Heart right ventricle (tissue), 16 donors: ENCODE data around the gene GFRA4. TPM values are rescaled to one million over a fixed set of nuclear protein-coding genes. Genes with fewer than 3 reads are reported as not detected.

Source experiments
- ATAC-seq, 8 donors: fragments of 200-7000 bp; cut with Tn5 transposase; one replicate each; pipeline ENCODE4 v1.9.1; 2020; ENCODE audit warnings: mild to moderate bottlenecking in 8 of 8, moderate library complexity in 8 of 8, moderate number of reproducible peaks in 1 of 8
- DNase-seq, 2 donors: peaks; one replicate each; pipeline ENCODE4 v3.0.0-alpha.2; 2020
- H3K27ac ChIP-seq, 10 donors: fragments of 200-600 bp; sonication (generic) in 2 of 10; one replicate each; pipeline versions ENCODE4 v1.5.0 to v1.8.0; 2020 to 2022; ENCODE audit warnings: mild to moderate bottlenecking in 3 of 10
- H3K27me3 ChIP-seq, 7 donors: fragments of 200-600 bp; one replicate each; pipeline ENCODE4 v1.8.0; 2021 to 2022; ENCODE audit warnings: mild to moderate bottlenecking in 2 of 7
- H3K36me3 ChIP-seq, 9 donors: fragments of 200-600 bp; sonication (generic) in 1 of 9; one replicate each; pipeline versions ENCODE4 v1.5.0 to v1.8.0; 2020 to 2022; ENCODE audit warnings: mild to moderate bottlenecking in 2 of 9
- H3K4me1 ChIP-seq, 9 donors: fragments of 200-600 bp; sonication (generic) in 1 of 9; one replicate each; pipeline versions ENCODE4 v1.5.0 to v1.8.0; 2020 to 2022; ENCODE audit warnings: mild to moderate bottlenecking in 4 of 9
- H3K4me3 ChIP-seq, 10 donors: fragments of 200-600 bp; sonication (generic) in 2 of 10; one replicate each; pipeline versions ENCODE4 v1.5.0 to v1.8.0; 2020 to 2022; ENCODE audit warnings: mild to moderate bottlenecking in 7 of 10, moderate library complexity in 2 of 10
- H3K9me3 ChIP-seq, 11 donors: fragments of 200-600 bp in 10 of 11; sonication (generic) in 2 of 11; one replicate each; pipeline versions ENCODE4 v1.5.0 to v1.8.0; 2013 to 2022; ENCODE audit warnings: mild to moderate bottlenecking in 2 of 11, control low read depth in 1 of 11, moderate library complexity in 1 of 11
- CTCF ChIP-seq, 9 donors: fragments of 200-600 bp; sonication (generic) in 2 of 9; IDR thresholded peaks; one replicate each; pipeline versions ENCODE4 v1.5.0 to v1.8.0; 2021 to 2022; ENCODE audit warnings: antibody characterized with exemption in 9 of 9, mild to moderate bottlenecking in 5 of 9, moderate library complexity in 1 of 9
- whole genome bisulfite sequencing, 2 donors: extraction: QIAGEN DNeasy Blood & Tissue Kit; methylation state at CpG; one replicate each; pipeline ENCODE4 v1.1.7; 2013; ENCODE audit warnings: inconsistent platforms in 1 of 2; 5-methylcytosine and 5-hydroxymethylcytosine counted together
- intact Hi-C, 10 donors: fragments of 100-400 bp; cut with DNase I; formaldehyde crosslinking; loops; one replicate each; pipeline versions ENCODE4 v1.11.1 to v1.14.2; 2022
- polyA plus RNA-seq, 2 donors: library from polyadenylated mRNA; stranded (reverse); fragments of 200-250 nt; gene quantifications; one replicate each; pipeline ENCODE4 v1.2.3, GENCODE V29; 2013
- total RNA-seq, 10 donors: library from RNA; stranded (reverse); fragmentation: NEBNext Ultra II Directional in 3 of 10; extraction: Animal tissue kit (Norgen Biotek cat#: 25700) in 3 of 10; gene quantifications; one replicate each; pipeline versions ENCODE4 v1.2.1 to v1.2.4, GENCODE V29; 2021 to 2023
- donor health status: Arrhythmogenic right ventricular cardiomyopathy.
- donor health status: ischemic (EF 13 %, LVEDD 7.1; RV severe dilation, severe dysfunction).
- donor health status: healthy with polysubstance abuse.
- donor health status: DM: no; HTN: yes; CAD: no.
- donor health status: DM: no; HTN: no; CAD: no.
- donor health status: ischemic (EF 25% LVEDD 6.9; RV normal size, moderate dysfunction).
- donor health status: ischemic (EF 25% LVEDD 5.7; RV mildly dilated, moderate dysfunction).
- donor health status: healthy.
- donor health status: DM: yes; HTN: yes; CAD: no.
- donor health status: Ischemic cardiomyopathy.
- donor health status: ischemic (EF 35%, LVEDD 5.7; RV mildly dilated, moderate dysfunction).
- donor health status: nonischemic (EF 11% LVEDD 7.7; RV severe dilation, severe dysfunction).
- donor health status: DM: yes; HTN: yes; CAD: no.
- donor health status: PGD.
- donor health status: ischemic (EF 29% LVEDD 5.4; RV normal size, mild dysfunction).
- donor health status: nonischemic (EF 23%, LVEDD 6.1; RV moderate dilation, normal function).

The GFRA4 gene
- total and polyA plus RNA-seq, 12 donors = not detected

- Histone ChIP-seq H3K4me3 (peak overlapping the region in 6 of 10 donors; percentile 5 to 49 (median 22)), H3K27ac (peak overlapping the region in 6 of 10 donors; percentile 12 to 75 (median 44)), H3K27me3 (no peaks in the 10 kb centered on the region), H3K4me1 (peaks cover 3 to 56% (median 14%) of the 10 kb centered on the region in 9 donors), H3K36me3 (peaks cover 0 to 6% (median 0%) of the 10 kb centered on the region in 9 donors), H3K9me3 (no peaks in the 10 kb centered on the region)
- WGBS, 2 donors = 31 to 38% methylated on average over 18 of the region's 18 CpGs
- DNase-seq (peak; percentile 76 to 84), ATAC-seq (peak; percentile 32 to 76 (median 56))
- intact Hi-C loops = loop anchor here (1.0 to 10.0 kb wide), 6 partner anchors 33 to 149 kb away; no protein-coding TSS in a partner anchor
- TF ChIP-seq CTCF (IDR thresholded peaks at IDR 0.05) = peak; percentile 90 to 99 (median 97)
Observed at GRCh38 chr20:3710703-3711483, 47.7 kb upstream of the GFRA4 start.

GRCh38 chr20:3710011-3710466 is 46.8 kb upstream of the GFRA4 start:
- no peaks in the 10 kb centered on the region for H3K27me3 ChIP-seq
- H3K9me3 ChIP-seq = no peaks in the 10 kb centered on the region
- DNase-seq (peak in 1 of 2 donors; percentile 40), ATAC-seq (peak; percentile 9 to 40 (median 28))
- peak in 2 of 9 donors; percentile 3 to 10 for TF ChIP-seq CTCF (IDR thresholded peaks at IDR 0.05)
- peak overlapping the region in 3 of 10 donors; percentile 7 to 49 (median 27) for H3K4me3 ChIP-seq
- intact Hi-C loops = loop anchor here in 9 of 10 donors (1.0 to 10.0 kb wide), 5 partner anchors 32 to 148 kb away; no protein-coding TSS in a partner anchor
- peaks cover 0 to 6% (median 0%) of the 10 kb centered on the region in 9 donors for H3K36me3 ChIP-seq
- H3K27ac ChIP-seq = peak overlapping the region in 5 of 10 donors; percentile 9 to 75 (median 60)
- 53 to 59% methylated on average over 6 of the region's 6 CpGs for WGBS, 2 donors
- H3K4me1 ChIP-seq = peaks cover 3 to 56% (median 14%) of the 10 kb centered on the region in 9 donors

GRCh38 chr20:3707508-3707899 is 44.3 kb upstream of the GFRA4 start:
- H3K27me3 ChIP-seq = no peaks in the 10 kb centered on the region
- ATAC-seq (no peak), DNase-seq (no peak)
- H3K4me1 ChIP-seq = peaks cover 3 to 34% (median 14%) of the 10 kb centered on the region in 9 donors
- H3K36me3 ChIP-seq = peaks cover 0 to 28% (median 0%) of the 10 kb centered on the region in 9 donors
- no peak for TF ChIP-seq CTCF (IDR thresholded peaks at IDR 0.05)
- H3K4me3 ChIP-seq = no peak overlapping the region
- 89 to 98% methylated on average over 3 of the region's 3 CpGs for WGBS, 2 donors
- no peak overlapping the region for H3K27ac ChIP-seq
- no peaks in the 10 kb centered on the region for H3K9me3 ChIP-seq
- intact Hi-C loops = loop anchor here in 1 of 10 donors (5.0 kb wide), 1 partner anchor 145 kb away; no protein-coding TSS in a partner anchor

- H3K4me3 ChIP-seq = no peak overlapping the region
- 83 to 86% methylated on average over 10 of the region's 10 CpGs for WGBS, 2 donors
- TF ChIP-seq CTCF (IDR thresholded peaks at IDR 0.05) = no peak
- H3K27me3 ChIP-seq = no peaks in the 10 kb centered on the region
- intact Hi-C loops = loop anchor here in 1 of 10 donors (5.0 kb wide), 1 partner anchor 145 kb away; no protein-coding TSS in a partner anchor
- H3K36me3 ChIP-seq = peaks cover 0 to 28% (median 0%) of the 10 kb centered on the region in 9 donors
- H3K4me1 ChIP-seq = peaks cover 3 to 34% (median 14%) of the 10 kb centered on the region in 9 donors
- peak in 5 of 8 donors; percentile 27 to 78 (median 64) for ATAC-seq
- H3K9me3 ChIP-seq = no peaks in the 10 kb centered on the region
- no peak overlapping the region for H3K27ac ChIP-seq
- DNase-seq = peak in 1 of 2 donors; percentile 33
Observed at GRCh38 chr20:3706774-3707507, 43.7 kb upstream of the GFRA4 start.
